AG09309 (cell line): Measurements from ENCODE around the gene HARS1.
"Not testable (repeated sequence)": the region's sequence is repeated elsewhere in the genome, so short reads cannot be mapped to it uniquely, and the experiment has no call there.

Experiments used
- DNase-seq: peaks from one replicate; pipeline ENCODE4 v3.0.0-alpha.2; 2010; ENCODE audit warnings: low read depth
- H3K4me3 ChIP-seq: 2 replicates; pipeline ENCODE4 v1.5.1; 2011; ENCODE audit warnings: mild to moderate bottlenecking, low read depth, low read length, moderate library complexity; ENCODE audit not compliant: control insufficient read depth
- TF ChIP-seq, protein P1 (sequence below): IDR thresholded peaks from 2 replicates; pipeline ENCODE4 v1.5.1; 2011; ENCODE audit warnings: mild to moderate bottlenecking, low read depth, low read length, inconsistent platforms; ENCODE audit not compliant: insufficient read depth, control insufficient read depth; ENCODE audit errors: missing control alignments

HARS1 gene

DNA sequence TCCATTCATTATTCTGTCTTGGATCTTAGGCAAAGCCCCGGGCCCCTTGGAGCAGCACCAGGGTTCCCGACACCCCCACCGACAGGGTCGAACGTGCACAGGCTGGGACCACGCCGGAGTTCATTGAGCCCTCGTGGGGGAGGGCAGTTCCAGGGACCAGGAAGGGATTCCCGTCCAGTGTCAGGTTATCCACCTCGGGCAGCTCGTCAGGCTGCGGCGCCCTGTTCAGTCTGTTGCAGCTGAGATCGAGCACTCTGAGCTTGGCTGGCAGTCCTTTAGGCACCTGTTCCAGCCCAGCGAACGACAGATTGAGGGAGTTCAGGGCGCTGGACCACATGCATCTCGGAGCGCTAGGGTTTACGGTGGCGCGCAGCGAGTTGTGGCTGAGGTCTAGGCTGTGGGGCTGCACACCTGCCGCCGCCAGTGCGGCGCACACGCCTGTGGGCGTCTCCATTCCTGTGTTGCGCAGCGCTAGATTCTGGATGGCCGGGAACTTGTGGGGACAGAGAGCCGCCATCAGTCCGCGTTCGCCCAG is 59.3 kb downstream of the HARS1 start:
- H3K4me3 ChIP-seq: peak overlapping the region; percentile 42
- no peak for DNase-seq
- TF ChIP-seq, protein P1, sequence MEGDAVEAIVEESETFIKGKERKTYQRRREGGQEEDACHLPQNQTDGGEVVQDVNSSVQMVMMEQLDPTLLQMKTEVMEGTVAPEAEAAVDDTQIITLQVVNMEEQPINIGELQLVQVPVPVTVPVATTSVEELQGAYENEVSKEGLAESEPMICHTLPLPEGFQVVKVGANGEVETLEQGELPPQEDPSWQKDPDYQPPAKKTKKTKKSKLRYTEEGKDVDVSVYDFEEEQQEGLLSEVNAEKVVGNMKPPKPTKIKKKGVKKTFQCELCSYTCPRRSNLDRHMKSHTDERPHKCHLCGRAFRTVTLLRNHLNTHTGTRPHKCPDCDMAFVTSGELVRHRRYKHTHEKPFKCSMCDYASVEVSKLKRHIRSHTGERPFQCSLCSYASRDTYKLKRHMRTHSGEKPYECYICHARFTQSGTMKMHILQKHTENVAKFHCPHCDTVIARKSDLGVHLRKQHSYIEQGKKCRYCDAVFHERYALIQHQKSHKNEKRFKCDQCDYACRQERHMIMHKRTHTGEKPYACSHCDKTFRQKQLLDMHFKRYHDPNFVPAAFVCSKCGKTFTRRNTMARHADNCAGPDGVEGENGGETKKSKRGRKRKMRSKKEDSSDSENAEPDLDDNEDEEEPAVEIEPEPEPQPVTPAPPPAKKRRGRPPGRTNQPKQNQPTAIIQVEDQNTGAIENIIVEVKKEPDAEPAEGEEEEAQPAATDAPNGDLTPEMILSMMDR: no peak

- H3K4me3 ChIP-seq: no peak overlapping the region
- TF ChIP-seq, protein P1: no peak
- DNase-seq: no peak
Observed at GRCh38 chr5:140631036-140631417, 60.1 kb downstream of the HARS1 start.

DNA sequence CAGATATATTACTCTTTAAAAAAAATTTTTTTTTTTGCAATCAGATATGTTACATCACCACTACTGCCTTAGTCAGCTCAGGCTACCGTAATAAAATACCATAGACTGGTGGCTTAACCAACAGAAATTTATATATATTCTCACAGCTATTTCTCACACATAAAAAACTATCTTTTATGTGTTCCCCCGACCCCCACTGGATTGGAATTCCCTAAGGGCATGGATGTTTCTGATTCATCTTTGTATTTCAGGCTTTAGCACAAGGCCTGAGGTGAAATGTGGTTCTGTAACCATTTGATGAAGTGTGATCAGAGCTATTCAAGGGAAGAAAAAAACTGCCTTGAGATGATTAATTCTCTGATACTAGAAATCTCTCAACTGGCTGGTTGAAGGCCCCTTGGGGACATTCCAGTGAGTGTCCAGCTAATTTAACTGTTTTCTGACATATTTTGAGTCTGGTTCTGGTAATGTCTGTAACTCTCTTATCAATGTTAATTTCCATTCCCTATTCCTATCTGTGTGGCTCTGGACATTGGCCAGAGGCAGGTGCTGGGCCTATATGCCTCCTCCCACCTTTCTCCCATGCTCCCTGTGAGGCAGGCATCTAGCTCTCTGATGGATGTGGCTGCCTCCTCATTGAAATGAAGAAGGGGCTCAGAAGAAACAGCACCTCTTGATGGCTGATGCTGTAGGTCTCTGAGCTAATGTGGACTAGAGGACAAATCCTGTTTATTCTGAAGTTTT is 60.7 kb downstream of the HARS1 start:
- peak; percentile 64 for DNase-seq
- H3K4me3 ChIP-seq: no peak overlapping the region
- TF ChIP-seq, protein P1: no peak

DNA sequence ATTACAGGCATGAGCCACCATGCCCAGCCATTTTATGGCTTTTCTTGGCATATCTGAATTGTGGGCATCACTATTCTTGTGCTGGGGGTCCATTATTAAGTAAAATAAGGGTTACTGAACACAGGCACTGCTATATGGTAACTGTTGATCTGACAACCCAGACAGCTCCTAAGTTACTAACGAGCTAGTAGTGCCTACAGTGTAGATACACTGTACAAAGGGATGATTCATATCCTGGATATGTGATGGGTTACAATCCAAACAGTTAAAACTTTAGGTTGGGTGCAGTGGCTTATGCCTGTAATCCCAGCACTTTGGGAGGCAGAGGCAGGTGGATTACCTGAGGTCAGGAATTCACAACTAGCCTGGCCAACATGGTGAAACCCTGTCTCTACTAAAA is 62.5 kb downstream of the HARS1 start:
- H3K4me3 ChIP-seq: no peak overlapping the region
- no peak for DNase-seq
- TF ChIP-seq, protein P1: no peak

- no peak overlapping the region for H3K4me3 ChIP-seq
- no peak for DNase-seq
- TF ChIP-seq, protein P1: no peak
Observed at GRCh38 chr5:140627972-140628371, 63.2 kb downstream of the HARS1 start.

- H3K4me3 ChIP-seq, DNase-seq: not testable (repeated sequence)
Observed at GRCh38 chr5:140624886-140625285, 66.3 kb downstream of the HARS1 start.
